Measurements from ENCODE around the gene AZIN2.

Gene AZIN2

GRCh38 chr1:33153650-33154049 lies 72.7 kb downstream of the AZIN2 start:
- DNase-seq (ENCODE audit: low spot score): no peak

GRCh38 chr1:33155877-33156538 lies 75.1 kb downstream of the AZIN2 start:
- DNase-seq (ENCODE audit: low spot score): no peak

- DNase-seq (ENCODE audit: low spot score): no peak
Observed at GRCh38 chr1:33157131-33157530, 76.2 kb downstream of the AZIN2 start.

DNA sequence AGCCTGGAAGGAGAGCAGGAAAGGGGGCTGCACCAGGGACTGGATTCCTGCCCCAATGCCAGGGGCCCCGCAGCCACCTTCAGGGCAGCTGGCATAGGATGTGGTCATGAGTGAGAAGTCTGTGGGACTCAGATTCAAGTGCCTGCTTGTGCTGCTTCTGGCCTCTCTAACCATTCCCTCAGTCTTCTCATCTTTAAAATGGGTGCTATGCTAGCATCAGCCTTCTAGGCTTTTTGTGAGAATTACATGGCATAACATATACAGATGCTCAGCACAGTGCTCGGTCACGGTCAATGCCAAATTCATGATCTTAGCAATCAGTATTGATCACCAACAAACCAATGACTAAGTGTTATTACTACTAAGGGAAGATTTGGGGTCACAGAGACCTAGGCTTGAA lies 77.4 kb downstream of the AZIN2 start:
- no peak for DNase-seq (ENCODE audit: low spot score)

DNA sequence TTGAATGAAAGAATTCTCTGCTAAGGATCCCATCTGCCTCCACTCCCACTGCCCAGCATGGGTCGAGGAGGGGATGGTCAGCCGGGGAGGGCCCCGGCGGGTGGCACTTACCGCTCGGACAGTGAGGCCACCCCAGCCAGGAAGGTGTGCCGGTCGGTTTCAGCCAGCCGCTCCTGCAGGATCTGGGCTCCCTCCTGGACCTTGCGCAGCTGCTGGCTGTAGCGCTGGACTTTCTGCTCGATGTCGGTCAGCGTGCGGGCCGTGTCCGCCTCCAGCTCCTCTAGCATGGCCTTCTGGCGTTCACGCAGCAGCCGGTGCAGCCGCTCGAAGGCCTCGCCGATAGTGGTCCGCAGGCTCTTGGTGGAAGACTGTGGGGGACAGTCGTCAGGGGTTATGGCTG lies 78.6 kb downstream of the AZIN2 start:
- no peak for DNase-seq (ENCODE audit: low spot score)

- DNase-seq (ENCODE audit: low spot score): no peak
Observed at GRCh38 chr1:33161061-33161681, 80.2 kb downstream of the AZIN2 start.

DNA sequence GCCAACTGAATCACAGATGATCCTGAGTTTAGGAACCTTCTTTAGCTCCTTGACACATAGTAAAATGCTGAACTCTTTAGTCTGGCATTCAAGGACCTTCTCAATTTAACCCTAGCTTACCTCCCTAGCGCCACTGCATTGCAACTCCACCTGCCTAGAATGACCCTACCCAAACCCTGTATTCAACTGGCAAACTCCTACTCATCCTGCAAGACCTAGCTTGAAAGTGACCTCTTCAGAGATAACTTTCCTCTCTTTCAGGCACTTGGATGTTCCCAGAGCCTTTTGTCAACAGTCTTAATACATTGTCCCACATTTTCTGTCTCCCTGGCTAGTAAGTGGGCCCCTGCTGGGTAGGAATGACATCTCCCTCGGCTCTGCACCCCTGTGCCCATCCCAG lies 81.2 kb downstream of the AZIN2 start:
- DNase-seq (ENCODE audit: low spot score): no peak

DNA sequence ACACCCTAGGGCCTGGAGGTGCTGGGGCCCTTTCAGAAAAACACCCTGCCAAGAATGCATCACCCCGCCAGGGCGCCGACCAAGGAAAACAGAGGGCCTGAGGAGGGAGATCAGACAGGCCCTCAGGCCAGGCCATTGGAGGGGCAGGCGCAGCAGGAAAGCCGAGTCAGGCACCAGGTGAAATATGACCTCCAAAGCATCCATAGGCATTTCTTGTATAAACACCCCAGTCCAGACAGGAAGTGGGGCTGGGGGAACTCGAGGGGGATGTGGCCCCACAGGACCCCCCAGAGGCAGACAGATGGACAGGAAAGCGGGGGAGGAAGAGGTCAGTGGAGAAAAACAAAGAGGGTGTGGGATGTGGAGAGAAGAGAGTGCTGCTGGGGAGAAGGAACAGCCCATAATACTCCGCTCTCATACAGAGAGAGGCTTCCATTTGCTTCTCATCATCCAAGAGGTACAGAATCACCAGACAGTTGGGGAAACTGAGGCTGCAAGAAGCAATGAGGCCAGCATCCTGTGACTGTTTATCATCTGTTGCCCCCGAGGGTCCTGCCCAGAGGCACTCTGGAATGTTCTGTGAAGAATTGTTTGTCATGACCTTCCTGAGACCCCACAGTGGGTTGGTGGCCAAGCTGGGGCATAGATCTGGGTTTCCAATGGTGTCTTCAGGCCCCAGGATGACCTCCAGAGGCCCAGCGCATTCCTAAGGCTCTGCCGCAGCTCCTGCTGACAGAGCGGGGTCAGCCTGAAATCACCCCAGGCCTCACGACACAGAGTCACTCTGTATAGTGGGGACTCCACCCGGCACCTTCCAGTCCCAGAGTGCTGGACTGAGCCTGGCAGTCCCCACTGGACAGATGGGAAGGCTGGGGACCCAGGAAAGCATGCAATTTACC lies 82.9 kb downstream of the AZIN2 start:
- no peak for DNase-seq (ENCODE audit: low spot score)

- DNase-seq (ENCODE audit: low spot score): no peak
Observed at GRCh38 chr1:33165209-33165608, 84.3 kb downstream of the AZIN2 start.

GRCh38 chr1:33165809-33166208 lies 84.9 kb downstream of the AZIN2 start:
- no peak for DNase-seq (ENCODE audit: low spot score)

DNA sequence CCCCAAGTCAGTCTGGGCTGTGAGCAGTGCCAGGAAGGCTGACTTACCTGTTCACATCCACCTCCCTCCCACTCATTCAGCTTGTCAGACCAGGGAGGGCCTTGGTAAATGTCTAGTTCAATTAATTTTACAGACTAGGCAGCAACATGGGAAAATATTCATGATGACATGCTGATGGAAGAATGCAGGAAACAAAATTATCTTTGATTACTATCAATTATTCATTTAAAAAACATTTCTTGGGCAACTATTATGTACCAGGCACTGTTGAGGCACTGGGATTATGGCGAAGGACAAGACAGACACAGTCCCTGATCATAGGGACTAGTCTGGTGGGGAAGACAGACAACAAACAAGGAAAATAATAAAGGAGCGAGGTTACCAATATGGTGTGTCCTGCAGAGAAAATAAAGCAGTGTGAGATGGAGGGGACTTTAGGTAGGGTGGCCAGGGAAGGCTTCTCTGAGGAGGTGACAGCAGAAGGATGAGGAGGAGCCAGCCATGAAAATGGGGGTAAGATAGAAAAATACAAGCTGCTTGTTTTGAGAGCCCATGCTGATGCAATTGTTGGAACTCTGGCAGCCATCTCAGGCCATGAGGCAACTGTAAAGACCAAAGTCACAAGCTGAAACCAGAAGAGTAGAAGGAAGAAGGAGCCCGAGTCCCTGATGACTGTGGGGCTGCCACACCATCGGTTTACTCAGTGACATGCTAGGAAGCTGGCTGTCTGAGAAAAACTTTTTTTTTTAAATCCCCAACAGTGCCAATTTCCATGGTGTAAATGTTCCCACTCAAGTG lies 86.9 kb downstream of the AZIN2 start:
- no peak for DNase-seq (ENCODE audit: low spot score)

DNA sequence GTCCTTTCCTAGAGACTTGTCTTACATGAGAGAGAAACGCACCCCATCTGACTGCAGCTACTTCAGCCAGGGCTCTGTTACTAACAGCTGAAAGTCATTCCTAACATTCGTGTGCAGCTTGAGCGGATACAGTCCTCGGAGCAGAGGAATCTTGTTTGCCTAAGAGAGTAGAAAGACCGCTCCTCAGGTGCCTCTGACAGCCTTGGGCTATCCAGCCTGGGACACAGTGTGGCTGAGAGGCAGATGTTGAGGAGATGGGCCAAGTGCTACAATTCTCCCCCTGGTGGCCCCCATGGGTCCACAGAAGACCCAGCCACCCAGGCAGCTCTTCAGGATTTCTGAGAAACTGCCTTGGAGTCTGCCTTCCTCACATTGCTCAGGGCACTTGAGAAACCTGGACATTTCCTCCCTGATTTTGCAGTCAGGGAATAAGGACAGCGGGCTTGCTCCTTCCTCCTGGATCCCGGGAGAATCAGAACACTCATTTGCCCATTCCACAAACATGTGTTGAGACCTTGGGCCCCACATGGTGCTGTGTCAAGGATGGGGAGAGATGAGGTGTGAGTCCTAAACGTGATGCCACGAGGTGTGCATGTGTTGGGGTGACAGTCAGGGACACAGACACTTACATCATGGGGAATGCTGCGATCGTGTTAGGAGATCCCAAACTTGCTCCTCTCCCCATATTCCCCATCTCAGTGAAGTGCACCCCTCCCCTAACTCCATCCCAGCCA lies 87.8 kb downstream of the AZIN2 start:
- DNase-seq (ENCODE audit: low spot score): no peak

- DNase-seq (ENCODE audit: low spot score): no peak
Observed at GRCh38 chr1:33169290-33170055, 88.5 kb downstream of the AZIN2 start.

Data from hepatic stellate cell (primary cell).